K562 (cell line): ENCODE results near the gene DOCK1. TPM values are rescaled to one million over a fixed set of nuclear protein-coding genes. Genes with fewer than 3 reads are reported as not detected.

Experiments
- ATAC-seq: fragments of 200-7000 bp; cut with Tn5 transposase; 3 replicates; pipeline ENCODE4 v1.9.1; 2020; ENCODE audit warnings: moderate library complexity
- BruUV-seq: library from RNA; stranded (reverse); fragments of 400-500 nt; replicated peaks from 2 replicates; lab custom pipeline; 2021; lab: Mats Ljungman, UMichigan
- CTCF ChIA-PET: fragments of 300-600 bp; formaldehyde crosslinking; extraction: SDS; loops from one replicate; lab custom pipeline; 2021; ENCODE audit warnings: low intra/inter-chr PET ratio; lab: Yijun Ruan, JAX
- POLR2A ChIA-PET: fragments of 300-600, 350-650 bp; sonication (Branson Sonifier 250); formaldehyde crosslinking; extraction: SDS; loops from one replicate; lab custom pipeline; 2021; ENCODE audit warnings: antibody characterized with exemption, inconsistent platforms; lab: Yijun Ruan, JAX
- DNase-seq, 4 experiments: peaks; one replicate each; pipeline versions ENCODE4 v3.0.0 to v3.0.0-alpha.2; 2011 to 2018; ENCODE audit warnings: low spot score in 3 of 4, mixed read lengths in 3 of 4; ENCODE audit errors: extremely low read depth in 1 of 4
- FAIRE-seq: peaks from 2 replicates; lab custom pipeline; 2011; peaks lifted over from hg19 to GRCh38; lab: Jason Lieb, UNC
- H2AFZ ChIP-seq: 2 replicates; pipeline ENCODE4 v1.6.0; 2011; ENCODE audit warnings: low read depth, low read length, control low read depth, inconsistent platforms
- H3K27ac ChIP-seq: fragments of 200-600 bp; 3 replicates; pipeline ENCODE4 v1.8.0; 2011; ENCODE audit warnings: low read depth, mild to moderate bottlenecking, control low read depth, inconsistent platforms, low read length, moderate library complexity, mixed read lengths; ENCODE audit errors: extremely low read depth
- H3K27me3 ChIP-seq, 2 experiments: fragments of 300-600 bp in 1 of 2; 2 replicates in 1 of 2; 3 replicates in 1 of 2; pipeline versions ENCODE4 v1.6.0 to v1.8.0; 2011; ENCODE audit warnings: inconsistent platforms in 2 of 2, low read length in 2 of 2, mild to moderate bottlenecking in 1 of 2, mixed read lengths in 1 of 2, moderate library complexity in 1 of 2; ENCODE audit not compliant: control insufficient read depth in 2 of 2, insufficient read depth in 2 of 2
- H3K36me3 ChIP-seq: fragments of 300-600 bp; 3 replicates; pipeline ENCODE4 v1.8.0; 2011; ENCODE audit warnings: mild to moderate bottlenecking, low read length, inconsistent platforms; ENCODE audit not compliant: control insufficient read depth, insufficient read depth
- H3K4me1 ChIP-seq, 2 experiments: fragments of 200-600 bp in 1 of 2; replicated peaks in 1 of 2; 2 replicates in 1 of 2; 3 replicates in 1 of 2; pipeline versions ENCODE4 v1.5.1 to v1.8.0; 2011; ENCODE audit warnings: inconsistent platforms in 2 of 2, low read length in 2 of 2, mild to moderate bottlenecking in 1 of 2, mixed read lengths in 1 of 2, moderate library complexity in 1 of 2; ENCODE audit not compliant: control insufficient read depth in 2 of 2, insufficient read depth in 2 of 2
- H3K4me2 ChIP-seq: 2 replicates; pipeline ENCODE4 v1.6.1; 2011; ENCODE audit warnings: low read length, control low read depth, inconsistent platforms, mixed read lengths; ENCODE audit not compliant: insufficient read depth
- H3K4me3 ChIP-seq: fragments of 200-600 bp; sonication (generic), shearing (Covaris generic); 2 replicates; pipeline ENCODE4 v1.5.1; 2016; ENCODE audit warnings: control low read depth, inconsistent platforms
- H3K79me2 ChIP-seq: fragments of 200-600 bp; 3 replicates; pipeline ENCODE4 v1.8.0; 2011; ENCODE audit warnings: low read length, inconsistent platforms; ENCODE audit not compliant: control insufficient read depth, insufficient read depth
- H3K9ac ChIP-seq, 2 experiments: 2 replicates each; pipeline versions ENCODE4 v1.6.0 to v1.6.1; 2011; ENCODE audit warnings: low read depth in 2 of 2, low read length in 2 of 2, control low read depth in 1 of 2, inconsistent platforms in 1 of 2, mild to moderate bottlenecking in 1 of 2, mixed read lengths in 1 of 2; ENCODE audit not compliant: insufficient read depth in 1 of 2
- H3K9me1 ChIP-seq: one replicate; pipeline ENCODE4 v1.6.0; 2011; ENCODE audit warnings: inconsistent platforms, mild to moderate bottlenecking, low read length, moderate library complexity; ENCODE audit not compliant: control insufficient read depth, insufficient read depth
- H3K9me3 ChIP-seq: replicated peaks from 2 replicates; pipeline ENCODE4 v1.5.1; 2011; ENCODE audit warnings: low read depth, low read length, inconsistent platforms; ENCODE audit not compliant: control insufficient read depth, insufficient read depth
- H4K20me1 ChIP-seq: replicated peaks from 2 replicates; pipeline ENCODE4 v1.6.1; 2011; ENCODE audit warnings: low read length, inconsistent platforms, mixed read lengths; ENCODE audit not compliant: control insufficient read depth, insufficient read depth
- ETV1 ChIP-seq: fragments of 450-650 bp; conservative IDR thresholded peaks from 2 replicates; pipeline ENCODE4 v1.6.1; 2016; ENCODE audit warnings: missing genetic modification characterization, control low read depth, low read depth, missing compliant biosample characterization
- KDM2B ChIP-seq: fragments of 250-450 bp; sonication (Bioruptor Pico); IDR thresholded peaks from 2 replicates; pipeline ENCODE4 v1.8.0; 2021; ENCODE audit warnings: mild to moderate bottlenecking, moderate library complexity
- MEF2A ChIP-seq: IDR thresholded peaks from 2 replicates; pipeline ENCODE4 v1.6.1; 2011; ENCODE audit warnings: low read depth, mild to moderate bottlenecking, low read length, moderate library complexity; ENCODE audit not compliant: control insufficient read depth
- SIN3B ChIP-seq: fragments of 450-650 bp; IDR thresholded peaks from 2 replicates; pipeline ENCODE4 v1.6.1; 2017; ENCODE audit warnings: low read depth, mild to moderate bottlenecking, moderate library complexity
- TFAM ChIP-seq: fragments of 250-450 bp; sonication (Bioruptor Pico); conservative IDR thresholded peaks from 2 replicates; pipeline ENCODE4 v1.5.0; 2021; ENCODE audit warnings: mild to moderate bottlenecking, moderate library complexity
- ZNF780A ChIP-seq: fragments of 250-450 bp; sonication (Bioruptor Pico); IDR thresholded peaks from 2 replicates; pipeline ENCODE4 v1.5.0; 2021; ENCODE audit warnings: mild to moderate bottlenecking
- WGBS: fragments of 100-300 bp; shearing (Covaris generic); methylation state at CpG from one replicate; pipeline ENCODE4 v1.1.6; 2016; ENCODE audit warnings: low coverage, mixed read lengths; ENCODE audit not compliant: insufficient coverage; ENCODE audit errors: missing lambda C conversion rate; 5-methylcytosine and 5-hydroxymethylcytosine counted together
- in situ Hi-C: fragments of 300-500 bp; cut with MboI; formaldehyde crosslinking; loops from 4 replicates; pipeline ENCODE4 v1.15.0; 2018; ENCODE audit warnings: inconsistent platforms, mixed read lengths
- intact Hi-C: fragments of 100-400 bp; cut with micrococcal nuclease; formaldehyde crosslinking; loops from 2 replicates; pipeline ENCODE4 v1.14.2; 2022
- polyA plus RNA-seq, 8 experiments: library from polyadenylated mRNA; depleted of rRNA in 4 of 8; stranded (reverse) in 5 of 8; unstranded in 3 of 8; fragments of >200 nt; fragmentation: Nextera tagmentation in 2 of 8; fragmentation: Illumina TruSeq in 1 of 8; extraction: Ambion mirVana in 2 of 8; extraction: Trizol in 1 of 8; gene quantifications; 2 replicates each; pipeline versions ENCODE4 v1.2.1 to v1.2.3, GENCODE V29; 2011 to 2014; ENCODE audit warnings: inconsistent platforms in 1 of 8, missing spikeins in 1 of 8
- total RNA-seq, 7 experiments: library from RNA; depleted of rRNA in 6 of 7; stranded (reverse); fragments of >200 nt in 6 of 7; fragmentation: Illumina TruSeq in 2 of 7; extraction: Trizol in 2 of 7; gene quantifications; 2 replicates each; pipeline versions ENCODE4 v1.2.1 to v1.2.3, GENCODE V29; 2011 to 2021; ENCODE audit warnings: low replicate concordance in 1 of 7
- TF ChIP-seq, protein P1 (sequence below): sonication (generic); formaldehyde crosslinking; IDR thresholded peaks from 2 replicates; pipeline ENCODE4 v1.8.0; 2023; ENCODE audit warnings: missing genetic modification reagents, mild to moderate bottlenecking, borderline replicate concordance
- TF ChIP-seq, protein P2 (sequence below): fragments of 250-450 bp; sonication (Bioruptor Pico); IDR thresholded peaks from 2 replicates; pipeline ENCODE4 v1.6.1; 2021; ENCODE audit warnings: mild to moderate bottlenecking
- TF ChIP-seq, protein P3 (sequence below): sonication (generic); formaldehyde crosslinking; IDR thresholded peaks from 2 replicates; pipeline ENCODE4 v1.8.0; 2022; ENCODE audit warnings: missing genetic modification reagents, mild to moderate bottlenecking, borderline replicate concordance

Gene DOCK1
- total and polyA plus RNA-seq, 9 of the 15 experiments (the other 6 are each of a cell fraction or from before 2014, with no cell fraction given): 0.31 TPM; not detected in 8

DNA sequence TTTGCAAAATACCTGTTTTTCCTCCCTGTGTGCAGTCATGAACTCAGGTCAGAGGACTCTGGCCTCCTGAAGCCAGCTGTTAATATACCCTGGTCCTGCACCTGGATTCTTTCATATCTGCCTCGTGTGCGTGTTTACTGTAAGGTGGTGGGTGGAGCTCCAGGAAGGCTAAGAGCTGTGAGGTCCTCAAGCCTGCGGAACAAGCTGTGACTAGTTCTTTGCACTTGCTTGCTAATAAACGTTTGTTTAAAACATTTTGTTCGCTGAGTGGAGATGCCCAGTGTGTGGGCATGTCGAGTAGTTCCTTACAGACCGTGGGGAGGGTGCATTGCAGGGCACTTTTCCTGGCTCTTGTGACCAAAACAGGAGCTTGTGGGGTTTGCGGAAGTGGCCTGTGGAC is 139.0 kb downstream of the DOCK1 start (continued):
- TF ChIP-seq, protein P1, sequence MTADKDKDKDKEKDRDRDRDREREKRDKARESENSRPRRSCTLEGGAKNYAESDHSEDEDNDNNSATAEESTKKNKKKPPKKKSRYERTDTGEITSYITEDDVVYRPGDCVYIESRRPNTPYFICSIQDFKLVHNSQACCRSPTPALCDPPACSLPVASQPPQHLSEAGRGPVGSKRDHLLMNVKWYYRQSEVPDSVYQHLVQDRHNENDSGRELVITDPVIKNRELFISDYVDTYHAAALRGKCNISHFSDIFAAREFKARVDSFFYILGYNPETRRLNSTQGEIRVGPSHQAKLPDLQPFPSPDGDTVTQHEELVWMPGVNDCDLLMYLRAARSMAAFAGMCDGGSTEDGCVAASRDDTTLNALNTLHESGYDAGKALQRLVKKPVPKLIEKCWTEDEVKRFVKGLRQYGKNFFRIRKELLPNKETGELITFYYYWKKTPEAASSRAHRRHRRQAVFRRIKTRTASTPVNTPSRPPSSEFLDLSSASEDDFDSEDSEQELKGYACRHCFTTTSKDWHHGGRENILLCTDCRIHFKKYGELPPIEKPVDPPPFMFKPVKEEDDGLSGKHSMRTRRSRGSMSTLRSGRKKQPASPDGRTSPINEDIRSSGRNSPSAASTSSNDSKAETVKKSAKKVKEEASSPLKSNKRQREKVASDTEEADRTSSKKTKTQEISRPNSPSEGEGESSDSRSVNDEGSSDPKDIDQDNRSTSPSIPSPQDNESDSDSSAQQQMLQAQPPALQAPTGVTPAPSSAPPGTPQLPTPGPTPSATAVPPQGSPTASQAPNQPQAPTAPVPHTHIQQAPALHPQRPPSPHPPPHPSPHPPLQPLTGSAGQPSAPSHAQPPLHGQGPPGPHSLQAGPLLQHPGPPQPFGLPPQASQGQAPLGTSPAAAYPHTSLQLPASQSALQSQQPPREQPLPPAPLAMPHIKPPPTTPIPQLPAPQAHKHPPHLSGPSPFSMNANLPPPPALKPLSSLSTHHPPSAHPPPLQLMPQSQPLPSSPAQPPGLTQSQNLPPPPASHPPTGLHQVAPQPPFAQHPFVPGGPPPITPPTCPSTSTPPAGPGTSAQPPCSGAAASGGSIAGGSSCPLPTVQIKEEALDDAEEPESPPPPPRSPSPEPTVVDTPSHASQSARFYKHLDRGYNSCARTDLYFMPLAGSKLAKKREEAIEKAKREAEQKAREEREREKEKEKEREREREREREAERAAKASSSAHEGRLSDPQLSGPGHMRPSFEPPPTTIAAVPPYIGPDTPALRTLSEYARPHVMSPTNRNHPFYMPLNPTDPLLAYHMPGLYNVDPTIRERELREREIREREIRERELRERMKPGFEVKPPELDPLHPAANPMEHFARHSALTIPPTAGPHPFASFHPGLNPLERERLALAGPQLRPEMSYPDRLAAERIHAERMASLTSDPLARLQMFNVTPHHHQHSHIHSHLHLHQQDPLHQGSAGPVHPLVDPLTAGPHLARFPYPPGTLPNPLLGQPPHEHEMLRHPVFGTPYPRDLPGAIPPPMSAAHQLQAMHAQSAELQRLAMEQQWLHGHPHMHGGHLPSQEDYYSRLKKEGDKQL: no peak
- no peak for TF ChIP-seq KDM2B (CRISPR knock-in tag)
- TF ChIP-seq, all 486 proteins: peak for 0

DNA sequence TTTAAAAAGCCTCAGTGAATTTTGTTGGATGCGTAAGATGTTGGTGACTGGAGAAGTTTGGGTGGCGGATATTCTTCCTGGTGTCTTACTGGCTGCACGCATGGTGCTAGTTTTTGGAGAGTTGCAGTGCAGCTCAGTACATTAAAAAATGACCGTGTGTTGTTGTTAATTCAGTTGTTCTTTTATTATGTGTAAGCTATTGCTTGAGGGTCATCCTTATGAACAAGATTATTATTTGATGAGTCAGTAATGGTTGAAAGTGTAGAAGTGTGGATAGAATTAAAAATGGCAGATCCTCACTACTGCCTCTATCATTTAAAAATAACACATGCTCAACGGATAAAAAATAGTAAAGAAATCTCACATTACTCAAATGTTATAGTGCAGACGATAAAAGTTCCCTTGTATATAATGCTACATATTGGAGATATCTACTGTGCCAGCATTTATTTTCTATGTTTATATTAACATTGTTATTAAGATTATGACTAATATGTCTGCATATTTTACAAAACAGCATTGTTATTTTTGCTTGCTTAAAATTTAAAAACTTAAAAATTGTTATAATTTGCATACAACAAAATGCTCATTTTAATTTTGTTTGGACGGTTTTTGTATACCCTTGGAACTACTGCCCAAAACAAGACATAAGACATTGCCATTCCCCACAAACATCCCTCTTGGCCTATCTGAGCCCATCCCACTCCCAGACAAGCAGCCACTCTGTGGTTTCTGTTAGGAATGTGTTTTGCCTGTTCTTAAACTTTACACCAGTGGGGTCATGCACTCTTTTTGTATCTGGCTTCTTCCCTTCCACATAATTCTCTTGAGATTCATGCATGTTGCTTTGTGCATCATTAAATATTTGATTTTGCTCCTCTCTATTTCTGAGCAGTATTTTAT is 142.0 kb downstream of the DOCK1 start:
- Histone ChIP-seq H4K20me1 (no peaks in the 10 kb centered on the region), H3K4me1 (no peaks in the 10 kb centered on the region), H3K27ac (no peak overlapping the region), H2AFZ (no peak overlapping the region), H3K4me2 (no peak overlapping the region), H3K4me3 (no peak overlapping the region), H3K27me3 (no peaks in the 10 kb centered on the region), H3K9me3 (no peaks in the 10 kb centered on the region), H3K9ac (no peak overlapping the region), H3K79me2 (no peaks in the 10 kb centered on the region), H3K36me3 (no peaks in the 10 kb centered on the region), H3K9me1 (no peaks in the 10 kb centered on the region)
- DNase-seq (no peak), FAIRE-seq (no peak), ATAC-seq (no peak)
- 3% methylated on average over 7 of the region's 7 CpGs for WGBS
- CTCF ChIA-PET: no interaction called here
- POLR2A ChIA-PET: no interaction called here
- intact Hi-C loops (no loop called here), in situ Hi-C loops (no loop called here)
- no TSS peak for BruUV-seq
- TF ChIP-seq, protein P2, sequence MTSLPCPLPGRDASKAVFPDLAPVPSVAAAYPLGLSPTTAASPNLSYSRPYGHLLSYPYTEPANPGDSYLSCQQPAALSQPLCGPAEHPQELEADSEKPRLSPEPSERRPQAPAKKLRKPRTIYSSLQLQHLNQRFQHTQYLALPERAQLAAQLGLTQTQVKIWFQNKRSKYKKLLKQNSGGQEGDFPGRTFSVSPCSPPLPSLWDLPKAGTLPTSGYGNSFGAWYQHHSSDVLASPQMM (CRISPR knock-in tag): no peak
- no peak for TF ChIP-seq ETV1 (tag)
- no peak for TF ChIP-seq TFAM (CRISPR knock-in tag)
- no peak for TF ChIP-seq MEF2A
- TF ChIP-seq SIN3B: no peak
- TF ChIP-seq, protein P3, sequence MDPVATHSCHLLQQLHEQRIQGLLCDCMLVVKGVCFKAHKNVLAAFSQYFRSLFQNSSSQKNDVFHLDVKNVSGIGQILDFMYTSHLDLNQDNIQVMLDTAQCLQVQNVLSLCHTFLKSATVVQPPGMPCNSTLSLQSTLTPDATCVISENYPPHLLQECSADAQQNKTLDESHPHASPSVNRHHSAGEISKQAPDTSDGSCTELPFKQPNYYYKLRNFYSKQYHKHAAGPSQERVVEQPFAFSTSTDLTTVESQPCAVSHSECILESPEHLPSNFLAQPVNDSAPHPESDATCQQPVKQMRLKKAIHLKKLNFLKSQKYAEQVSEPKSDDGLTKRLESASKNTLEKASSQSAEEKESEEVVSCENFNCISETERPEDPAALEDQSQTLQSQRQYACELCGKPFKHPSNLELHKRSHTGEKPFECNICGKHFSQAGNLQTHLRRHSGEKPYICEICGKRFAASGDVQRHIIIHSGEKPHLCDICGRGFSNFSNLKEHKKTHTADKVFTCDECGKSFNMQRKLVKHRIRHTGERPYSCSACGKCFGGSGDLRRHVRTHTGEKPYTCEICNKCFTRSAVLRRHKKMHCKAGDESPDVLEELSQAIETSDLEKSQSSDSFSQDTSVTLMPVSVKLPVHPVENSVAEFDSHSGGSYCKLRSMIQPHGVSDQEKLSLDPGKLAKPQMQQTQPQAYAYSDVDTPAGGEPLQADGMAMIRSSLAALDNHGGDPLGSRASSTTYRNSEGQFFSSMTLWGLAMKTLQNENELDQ (CRISPR knock-in tag): no peak
- TF ChIP-seq ZNF780A: no peak
